GM23338 (cell line): Measurements from ENCODE around the gene KCTD14. TPM values are rescaled to one million over a fixed set of nuclear protein-coding genes. Genes with fewer than 3 reads are reported as not detected.

Experiments
- ATAC-seq: fragments of 200-7000 bp; cut with Tn5 transposase; 3 replicates; pipeline ENCODE4 v1.9.1; 2020
- DNase-seq: peaks from one replicate; pipeline ENCODE4 v3.0.0-alpha.2; 2015; ENCODE audit warnings: low spot score
- H2AFZ ChIP-seq: fragments of 200-600 bp; sonication (generic); 2 replicates; pipeline ENCODE4 v1.8.0; 2016; ENCODE audit warnings: antibody characterized with exemption, mild to moderate bottlenecking, moderate library complexity
- H3F3A ChIP-seq: fragments of 200-600 bp; sonication (generic); replicated peaks from 2 replicates; pipeline ENCODE4 v1.8.0; 2017; ENCODE audit warnings: antibody characterized with exemption, mixed run types, low read depth
- H3K27ac ChIP-seq: fragments of 200-600 bp; sonication (generic); 2 replicates; pipeline ENCODE4 v1.6.1; 2016; ENCODE audit warnings: low read depth
- H3K27me3 ChIP-seq: fragments of 200-600 bp; sonication (generic); 2 replicates; pipeline ENCODE4 v1.8.0; 2016; ENCODE audit warnings: mild to moderate bottlenecking, mixed run types, moderate library complexity; ENCODE audit not compliant: insufficient read depth
- H3K36me3 ChIP-seq: fragments of 200-600 bp; sonication (generic); 2 replicates; pipeline ENCODE4 v1.8.0; 2016; ENCODE audit warnings: mild to moderate bottlenecking; ENCODE audit not compliant: insufficient read depth
- H3K4me1 ChIP-seq: fragments of 200-600 bp; sonication (generic); 2 replicates; pipeline ENCODE4 v1.8.0; 2016; ENCODE audit warnings: mild to moderate bottlenecking, moderate library complexity; ENCODE audit not compliant: insufficient read depth
- H3K4me2 ChIP-seq: fragments of 200-600 bp; sonication (generic); 2 replicates; pipeline ENCODE4 v1.7.1; 2017; ENCODE audit warnings: mixed run types
- H3K4me3 ChIP-seq: fragments of 200-600 bp; sonication (generic); 2 replicates; pipeline ENCODE4 v1.6.1; 2016; ENCODE audit warnings: mixed run types
- H3K79me2 ChIP-seq: fragments of 200-600 bp; sonication (generic); replicated peaks from 2 replicates; pipeline ENCODE4 v1.8.0; 2017; ENCODE audit warnings: mild to moderate bottlenecking; ENCODE audit not compliant: insufficient read depth
- H3K9me2 ChIP-seq: fragments of 200-600 bp; sonication (generic); 2 replicates; pipeline ENCODE4 v1.8.0; 2017; ENCODE audit not compliant: insufficient read depth
- H4K20me1 ChIP-seq: fragments of 200-600 bp; sonication (generic); replicated peaks from 2 replicates; pipeline ENCODE4 v1.8.0; 2017; ENCODE audit warnings: mild to moderate bottlenecking; ENCODE audit not compliant: insufficient read depth
- H3K27ac Mint-ChIP-seq: 2 replicates; pipeline ENCODE4 v1.8.0; 2020; ENCODE audit warnings: inconsistent platforms, mild to moderate bottlenecking, moderate library complexity, mixed read lengths
- H3K27me3 Mint-ChIP-seq: 3 replicates; pipeline ENCODE4 v1.8.0; 2022; ENCODE audit warnings: low read depth, mild to moderate bottlenecking, moderate library complexity, mixed read lengths, inconsistent platforms; ENCODE audit not compliant: insufficient read depth, poor library complexity
- H3K36me3 Mint-ChIP-seq: 3 replicates; pipeline ENCODE4 v1.8.0; 2021; ENCODE audit warnings: low read depth, mild to moderate bottlenecking, inconsistent platforms, moderate library complexity, mixed read lengths
- H3K4me1 Mint-ChIP-seq: 3 replicates; pipeline ENCODE4 v1.8.0; 2020; ENCODE audit warnings: mild to moderate bottlenecking, inconsistent platforms, mixed read lengths
- H3K4me3 Mint-ChIP-seq: 3 replicates; pipeline ENCODE4 v1.8.0; 2021; ENCODE audit warnings: moderate library complexity, mild to moderate bottlenecking, inconsistent platforms, mixed read lengths
- H3K9me3 Mint-ChIP-seq: 3 replicates; pipeline ENCODE4 v1.8.0; 2020; ENCODE audit warnings: moderate library complexity, mild to moderate bottlenecking, inconsistent platforms, mixed read lengths
- CREB1 ChIP-seq: fragments of 250-450 bp; sonication (Bioruptor Pico); IDR thresholded peaks from 2 replicates; pipeline ENCODE4 v1.5.0; 2020; ENCODE audit warnings: low read depth, mild to moderate bottlenecking, moderate library complexity
- ETS1 ChIP-seq: IDR thresholded peaks from 2 replicates; pipeline ENCODE4 v1.6.1; 2016; ENCODE audit warnings: antibody characterized with exemption
- EZH2 ChIP-seq: fragments of 200-600 bp; sonication (generic); IDR thresholded peaks from one replicate; pipeline ENCODE4 v1.8.0; 2017; ENCODE audit warnings: antibody characterized with exemption, mild to moderate bottlenecking, low read depth; ENCODE audit not compliant: unreplicated experiment
- EZH2phosphoT487 ChIP-seq: fragments of 200-600 bp; sonication (generic); IDR thresholded peaks from one replicate; pipeline ENCODE4 v1.8.1; 2018; ENCODE audit warnings: antibody characterized with exemption; ENCODE audit not compliant: unreplicated experiment
- JUNB ChIP-seq: IDR thresholded peaks from one replicate; pipeline ENCODE4 v1.6.1; 2016; ENCODE audit warnings: antibody characterized with exemption; ENCODE audit not compliant: unreplicated experiment
- NANOG ChIP-seq: IDR thresholded peaks from 2 replicates; pipeline ENCODE4 v1.6.1; 2016; ENCODE audit warnings: antibody characterized with exemption, borderline replicate concordance
- POLR2AphosphoS5 ChIP-seq: IDR thresholded peaks from 2 replicates; pipeline ENCODE4 v1.6.1; 2016; ENCODE audit warnings: antibody characterized with exemption, low read depth
- REST ChIP-seq: IDR thresholded peaks from one replicate; pipeline ENCODE4 v1.6.1; 2018; ENCODE audit warnings: antibody characterized with exemption; ENCODE audit not compliant: unreplicated experiment
- STAT1 ChIP-seq: IDR thresholded peaks from one replicate; pipeline ENCODE4 v1.6.1; 2016; ENCODE audit warnings: antibody characterized with exemption; ENCODE audit not compliant: unreplicated experiment
- ZNF114 ChIP-seq: fragments of 250-450 bp; sonication (Bioruptor Pico); IDR thresholded peaks from 2 replicates; pipeline ENCODE4 v1.5.0; 2020; ENCODE audit warnings: mild to moderate bottlenecking, moderate library complexity
- ZNF331 ChIP-seq: fragments of 250-450 bp; sonication (Bioruptor Pico); IDR thresholded peaks from 2 replicates; pipeline ENCODE4 v1.5.0; 2020; ENCODE audit warnings: low read depth, mild to moderate bottlenecking, moderate library complexity
- polyA plus RNA-seq: library from polyadenylated mRNA; unstranded; fragments of >200 nt; fragmentation: Nextera tagmentation; extraction: Ambion mirVana; gene quantifications from 2 replicates; pipeline ENCODE4 v1.2.1, GENCODE V29; 2016
- total RNA-seq: library from RNA; depleted of rRNA; stranded (reverse); fragments of >200 nt; shearing (Covaris generic); gene quantifications from 2 replicates; pipeline ENCODE4 v1.2.3, GENCODE V29; 2014
- TF ChIP-seq, protein P1 (sequence below): fragments of 250-450 bp; sonication (Bioruptor Pico); IDR thresholded peaks from 2 replicates; pipeline ENCODE4 v1.5.0; 2020; ENCODE audit warnings: mild to moderate bottlenecking, moderate library complexity
- TF ChIP-seq, protein P2 (sequence below), 2 experiments: fragments of 200-600 bp in 1 of 2; sonication (generic) in 1 of 2; conservative IDR thresholded peaks; 2 replicates each; pipeline versions ENCODE4 v1.5.1 to v1.6.1; 2016 to 2017; ENCODE audit warnings: antibody characterized with exemption in 2 of 2, low read depth in 2 of 2, mild to moderate bottlenecking in 2 of 2, moderate library complexity in 1 of 2

Gene KCTD14
- total and polyA plus RNA-seq, 2 experiments from 2014 or later = 5.9 to 19.1 TPM

DNA sequence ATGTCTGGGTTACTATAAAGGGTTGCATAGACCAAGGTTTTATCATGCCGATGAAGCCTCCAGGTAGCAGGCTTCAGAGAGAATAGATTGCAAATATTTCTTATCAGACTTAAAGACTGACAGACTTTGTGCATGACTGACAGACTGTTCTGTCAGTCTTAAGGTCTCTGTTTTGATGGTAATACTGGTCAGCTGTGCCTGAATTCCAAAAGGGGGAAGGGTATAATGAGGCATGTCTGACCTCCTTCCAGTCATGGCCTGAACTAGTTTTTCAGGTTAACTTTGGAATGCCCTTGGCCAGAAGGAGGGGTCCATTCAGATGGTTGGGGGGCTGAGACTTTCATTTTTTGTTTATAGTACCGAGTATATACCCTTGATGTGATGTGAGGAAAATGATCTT is 4.7 kb upstream of the KCTD14 start:
- no peak overlapping the region for H3K4me3 Mint-ChIP-seq
- Histone ChIP-seq H3K27ac (no peak overlapping the region), H3K36me3 (no peaks in the 10 kb centered on the region), H3K4me1 (peaks cover 3% of the 10 kb centered on the region; the same call in 1 of the 2 replicates), H3K27me3 (no peaks in the 10 kb centered on the region), H3F3A (peaks cover 9% of the 10 kb centered on the region), H2AFZ (no peak overlapping the region), H3K79me2 (no peaks in the 10 kb centered on the region), H3K4me3 (no peak overlapping the region), H3K4me2 (no peak overlapping the region), H4K20me1 (no peaks in the 10 kb centered on the region), H3K9me2 (no peaks in the 10 kb centered on the region)
- peaks cover 5% of the 10 kb centered on the region for H3K9me3 Mint-ChIP-seq
- H3K27ac Mint-ChIP-seq = no peak overlapping the region
- no peaks in the 10 kb centered on the region for H3K36me3 Mint-ChIP-seq
- TF ChIP-seq EZH2phosphoT487 (no peak), ZNF114 (CRISPR knock-in tag) (no peak), POLR2AphosphoS5 (no peak), JUNB (no peak), ZNF331 (CRISPR knock-in tag) (no peak), REST (no peak), NANOG (no peak), EZH2 (no peak), ETS1 (no peak), CREB1 (CRISPR knock-in tag) (no peak), STAT1 (no peak)
- TF ChIP-seq, protein P1, sequence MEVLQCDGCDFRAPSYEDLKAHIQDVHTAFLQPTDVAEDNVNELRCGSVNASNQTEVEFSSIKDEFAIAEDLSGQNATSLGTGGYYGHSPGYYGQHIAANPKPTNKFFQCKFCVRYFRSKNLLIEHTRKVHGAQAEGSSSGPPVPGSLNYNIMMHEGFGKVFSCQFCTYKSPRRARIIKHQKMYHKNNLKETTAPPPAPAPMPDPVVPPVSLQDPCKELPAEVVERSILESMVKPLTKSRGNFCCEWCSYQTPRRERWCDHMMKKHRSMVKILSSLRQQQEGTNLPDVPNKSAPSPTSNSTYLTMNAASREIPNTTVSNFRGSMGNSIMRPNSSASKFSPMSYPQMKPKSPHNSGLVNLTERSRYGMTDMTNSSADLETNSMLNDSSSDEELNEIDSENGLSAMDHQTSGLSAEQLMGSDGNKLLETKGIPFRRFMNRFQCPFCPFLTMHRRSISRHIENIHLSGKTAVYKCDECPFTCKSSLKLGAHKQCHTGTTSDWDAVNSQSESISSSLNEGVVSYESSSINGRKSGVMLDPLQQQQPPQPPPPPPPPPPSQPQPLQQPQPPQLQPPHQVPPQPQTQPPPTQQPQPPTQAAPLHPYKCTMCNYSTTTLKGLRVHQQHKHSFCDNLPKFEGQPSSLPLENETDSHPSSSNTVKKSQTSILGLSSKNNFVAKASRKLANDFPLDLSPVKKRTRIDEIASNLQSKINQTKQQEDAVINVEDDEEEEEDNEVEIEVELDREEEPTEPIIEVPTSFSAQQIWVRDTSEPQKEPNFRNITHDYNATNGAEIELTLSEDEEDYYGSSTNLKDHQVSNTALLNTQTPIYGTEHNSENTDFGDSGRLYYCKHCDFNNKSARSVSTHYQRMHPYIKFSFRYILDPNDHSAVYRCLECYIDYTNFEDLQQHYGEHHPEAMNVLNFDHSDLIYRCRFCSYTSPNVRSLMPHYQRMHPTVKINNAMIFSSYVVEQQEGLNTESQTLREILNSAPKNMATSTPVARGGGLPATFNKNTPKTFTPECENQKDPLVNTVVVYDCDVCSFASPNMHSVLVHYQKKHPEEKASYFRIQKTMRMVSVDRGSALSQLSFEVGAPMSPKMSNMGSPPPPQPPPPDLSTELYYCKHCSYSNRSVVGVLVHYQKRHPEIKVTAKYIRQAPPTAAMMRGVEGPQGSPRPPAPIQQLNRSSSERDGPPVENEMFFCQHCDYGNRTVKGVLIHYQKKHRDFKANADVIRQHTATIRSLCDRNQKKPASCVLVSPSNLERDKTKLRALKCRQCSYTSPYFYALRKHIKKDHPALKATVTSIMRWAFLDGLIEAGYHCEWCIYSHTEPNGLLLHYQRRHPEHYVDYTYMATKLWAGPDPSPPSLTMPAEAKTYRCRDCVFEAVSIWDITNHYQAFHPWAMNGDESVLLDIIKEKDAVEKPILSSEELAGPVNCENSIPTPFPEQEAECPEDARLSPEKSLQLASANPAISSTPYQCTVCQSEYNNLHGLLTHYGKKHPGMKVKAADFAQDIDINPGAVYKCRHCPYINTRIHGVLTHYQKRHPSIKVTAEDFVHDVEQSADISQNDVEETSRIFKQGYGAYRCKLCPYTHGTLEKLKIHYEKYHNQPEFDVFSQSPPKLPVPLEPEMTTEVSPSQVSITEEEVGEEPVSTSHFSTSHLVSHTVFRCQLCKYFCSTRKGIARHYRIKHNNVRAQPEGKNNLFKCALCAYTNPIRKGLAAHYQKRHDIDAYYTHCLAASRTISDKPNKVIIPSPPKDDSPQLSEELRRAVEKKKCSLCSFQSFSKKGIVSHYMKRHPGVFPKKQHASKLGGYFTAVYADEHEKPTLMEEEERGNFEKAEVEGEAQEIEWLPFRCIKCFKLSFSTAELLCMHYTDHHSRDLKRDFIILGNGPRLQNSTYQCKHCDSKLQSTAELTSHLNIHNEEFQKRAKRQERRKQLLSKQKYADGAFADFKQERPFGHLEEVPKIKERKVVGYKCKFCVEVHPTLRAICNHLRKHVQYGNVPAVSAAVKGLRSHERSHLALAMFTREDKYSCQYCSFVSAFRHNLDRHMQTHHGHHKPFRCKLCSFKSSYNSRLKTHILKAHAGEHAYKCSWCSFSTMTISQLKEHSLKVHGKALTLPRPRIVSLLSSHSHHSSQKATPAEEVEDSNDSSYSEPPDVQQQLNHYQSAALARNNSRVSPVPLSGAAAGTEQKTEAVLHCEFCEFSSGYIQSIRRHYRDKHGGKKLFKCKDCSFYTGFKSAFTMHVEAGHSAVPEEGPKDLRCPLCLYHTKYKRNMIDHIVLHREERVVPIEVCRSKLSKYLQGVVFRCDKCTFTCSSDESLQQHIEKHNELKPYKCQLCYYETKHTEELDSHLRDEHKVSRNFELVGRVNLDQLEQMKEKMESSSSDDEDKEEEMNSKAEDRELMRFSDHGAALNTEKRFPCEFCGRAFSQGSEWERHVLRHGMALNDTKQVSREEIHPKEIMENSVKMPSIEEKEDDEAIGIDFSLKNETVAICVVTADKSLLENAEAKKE (CRISPR knock-in tag) = no peak
- TF ChIP-seq, protein P2, sequence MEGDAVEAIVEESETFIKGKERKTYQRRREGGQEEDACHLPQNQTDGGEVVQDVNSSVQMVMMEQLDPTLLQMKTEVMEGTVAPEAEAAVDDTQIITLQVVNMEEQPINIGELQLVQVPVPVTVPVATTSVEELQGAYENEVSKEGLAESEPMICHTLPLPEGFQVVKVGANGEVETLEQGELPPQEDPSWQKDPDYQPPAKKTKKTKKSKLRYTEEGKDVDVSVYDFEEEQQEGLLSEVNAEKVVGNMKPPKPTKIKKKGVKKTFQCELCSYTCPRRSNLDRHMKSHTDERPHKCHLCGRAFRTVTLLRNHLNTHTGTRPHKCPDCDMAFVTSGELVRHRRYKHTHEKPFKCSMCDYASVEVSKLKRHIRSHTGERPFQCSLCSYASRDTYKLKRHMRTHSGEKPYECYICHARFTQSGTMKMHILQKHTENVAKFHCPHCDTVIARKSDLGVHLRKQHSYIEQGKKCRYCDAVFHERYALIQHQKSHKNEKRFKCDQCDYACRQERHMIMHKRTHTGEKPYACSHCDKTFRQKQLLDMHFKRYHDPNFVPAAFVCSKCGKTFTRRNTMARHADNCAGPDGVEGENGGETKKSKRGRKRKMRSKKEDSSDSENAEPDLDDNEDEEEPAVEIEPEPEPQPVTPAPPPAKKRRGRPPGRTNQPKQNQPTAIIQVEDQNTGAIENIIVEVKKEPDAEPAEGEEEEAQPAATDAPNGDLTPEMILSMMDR (conservative IDR thresholded peaks at IDR 0.05; ENCODE audit: low read depth in 2 of 2) = no peak
- H3K4me1 Mint-ChIP-seq = peaks cover 2% of the 10 kb centered on the region; the same call in 1 of the 3 replicates
- H3K27me3 Mint-ChIP-seq = no peaks in the 10 kb centered on the region
- ATAC-seq (no peak), DNase-seq (no peak)
